Peyer's patch (tissue), 4 donors: ENCODE results near the gene BGN. TPM values are rescaled to one million over a fixed set of nuclear protein-coding genes. Genes with fewer than 3 reads are reported as not detected.

ENCODE experiments used
- DNase-seq, 3 donors: peaks; one replicate each; pipeline ENCODE4 v3.0.0-alpha.2; 2017 to 2019
- H3K27ac ChIP-seq, 4 donors: fragments of 200-600 bp; sonication (generic); one replicate each; pipeline ENCODE4 v1.5.1; 2016 to 2019
- H3K27me3 ChIP-seq, 2 donors: fragments of 200-600 bp; sonication (generic); one replicate each; pipeline ENCODE4 v1.5.1; 2019
- H3K36me3 ChIP-seq, 3 donors: fragments of 200-600 bp; sonication (generic); one replicate each; pipeline ENCODE4 v1.5.1; 2016 to 2019
- H3K4me1 ChIP-seq, 4 donors: fragments of 200-600 bp; sonication (generic); one replicate each; pipeline ENCODE4 v1.5.1; 2016 to 2019
- H3K4me3 ChIP-seq, 4 donors: fragments of 200-600 bp; sonication (generic); 1 replicate in 3 of 4; 2 replicates in 1 of 4; pipeline ENCODE4 v1.5.1; 2016 to 2019; ENCODE audit warnings: mild to moderate bottlenecking in 1 of 4
- H3K9me3 ChIP-seq, 4 donors: fragments of 200-600 bp; sonication (generic); one replicate each; pipeline ENCODE4 v1.5.1; 2016 to 2019; ENCODE audit warnings: mild to moderate bottlenecking in 1 of 4
- CTCF ChIP-seq, 6 experiments: fragments of 450-650 bp in 4 of 6; fragments of 200-600 bp in 2 of 6; sonication (generic) in 1 of 6; IDR thresholded peaks; one replicate each; pipeline ENCODE4 v1.5.1; 2017 to 2019; ENCODE audit warnings: antibody characterized with exemption in 6 of 6, mild to moderate bottlenecking in 3 of 6, moderate library complexity in 1 of 6
- POLR2A ChIP-seq, 2 donors: fragments of 450-650 bp; IDR thresholded peaks; one replicate each; pipeline ENCODE4 v1.5.1; 2017; ENCODE audit warnings: antibody characterized with exemption in 2 of 2, mild to moderate bottlenecking in 2 of 2, moderate library complexity in 2 of 2
- total RNA-seq, 4 donors: library from RNA; depleted of rRNA; stranded (reverse); fragments of >200 nt; gene quantifications; one replicate each; pipeline ENCODE4 v1.1.0, GENCODE V29; 2016

Gene BGN
- total RNA-seq, 4 donors from 2014 or later, result 2.5 to 28.9 (median 11.7) TPM

- TF ChIP-seq POLR2A (IDR thresholded peaks at IDR 0.05) (no peak), CTCF (IDR thresholded peaks at IDR 0.05) (no peak)
- Histone ChIP-seq H3K27ac (no peak overlapping the region), H3K36me3 (no peaks in the 10 kb centered on the region), H3K4me1 (peaks cover 0 to 4% (median 0%) of the 10 kb centered on the region in 4 donors), H3K4me3 (no peak overlapping the region), H3K9me3 (no peaks in the 10 kb centered on the region), H3K27me3 (no peaks in the 10 kb centered on the region)
- DNase-seq, result no peak
Measured at GRCh38 chrX:153510383-153510782, 15.6 kb downstream of the BGN start.

GRCh38 chrX:153511784-153512500 is 17.2 kb downstream of the BGN start:
- Histone ChIP-seq H3K36me3 (no peaks in the 10 kb centered on the region), H3K27me3 (no peaks in the 10 kb centered on the region), H3K4me3 (no peak overlapping the region), H3K4me1 (peaks cover 0 to 4% (median 0%) of the 10 kb centered on the region in 4 donors), H3K9me3 (no peaks in the 10 kb centered on the region), H3K27ac (no peak overlapping the region)
- no peak for TF ChIP-seq POLR2A (IDR thresholded peaks at IDR 0.05)
- no peak for TF ChIP-seq CTCF (IDR thresholded peaks at IDR 0.05)
- DNase-seq, result no peak

GRCh38 chrX:153512501-153512893 is 17.7 kb downstream of the BGN start:
- Histone ChIP-seq H3K4me3 (no peak overlapping the region), H3K4me1 (peaks cover 0 to 4% (median 0%) of the 10 kb centered on the region in 4 donors), H3K27ac (no peak overlapping the region), H3K27me3 (no peaks in the 10 kb centered on the region), H3K9me3 (no peaks in the 10 kb centered on the region), H3K36me3 (no peaks in the 10 kb centered on the region)
- TF ChIP-seq POLR2A (IDR thresholded peaks at IDR 0.05), result no peak
- no peak for TF ChIP-seq CTCF (IDR thresholded peaks at IDR 0.05)
- DNase-seq, result no peak

GRCh38 chrX:153513265-153513664 is 18.5 kb downstream of the BGN start:
- DNase-seq, result no peak
- H3K4me3 ChIP-seq, result no peak overlapping the region
- H3K27ac ChIP-seq, result no peak overlapping the region
- TF ChIP-seq CTCF (IDR thresholded peaks at IDR 0.05), result no peak
- TF ChIP-seq POLR2A (IDR thresholded peaks at IDR 0.05), result no peak
- H3K36me3 ChIP-seq, result no peaks in the 10 kb centered on the region
- no peaks in the 10 kb centered on the region for H3K4me1 ChIP-seq
- H3K9me3 ChIP-seq, result no peaks in the 10 kb centered on the region
- no peaks in the 10 kb centered on the region for H3K27me3 ChIP-seq

- TF ChIP-seq POLR2A (IDR thresholded peaks at IDR 0.05), result no peak
- no peak for TF ChIP-seq CTCF (IDR thresholded peaks at IDR 0.05)
- H3K27me3 ChIP-seq, result no peaks in the 10 kb centered on the region
- H3K4me3 ChIP-seq, result no peak overlapping the region
- no peaks in the 10 kb centered on the region for H3K36me3 ChIP-seq
- no peak for DNase-seq
- no peaks in the 10 kb centered on the region for H3K9me3 ChIP-seq
- H3K4me1 ChIP-seq, result no peaks in the 10 kb centered on the region
- no peak overlapping the region for H3K27ac ChIP-seq
Measured at GRCh38 chrX:153514259-153514658, 19.5 kb downstream of the BGN start.
